ENCODE results near the gene HECTD1. TPM values are rescaled to one million over a fixed set of nuclear protein-coding genes. Genes with fewer than 3 reads are reported as not detected.
"Not testable (repeated sequence)": the region's sequence is repeated elsewhere in the genome, so short reads cannot be mapped to it uniquely, and the experiment has no call there.

Gene HECTD1
- total RNA-seq, 3 donors from 2014 or later (not counting 1 experiment from before 2014, with no cell fraction given), result 162 to 202 (median 179) TPM

DNA sequence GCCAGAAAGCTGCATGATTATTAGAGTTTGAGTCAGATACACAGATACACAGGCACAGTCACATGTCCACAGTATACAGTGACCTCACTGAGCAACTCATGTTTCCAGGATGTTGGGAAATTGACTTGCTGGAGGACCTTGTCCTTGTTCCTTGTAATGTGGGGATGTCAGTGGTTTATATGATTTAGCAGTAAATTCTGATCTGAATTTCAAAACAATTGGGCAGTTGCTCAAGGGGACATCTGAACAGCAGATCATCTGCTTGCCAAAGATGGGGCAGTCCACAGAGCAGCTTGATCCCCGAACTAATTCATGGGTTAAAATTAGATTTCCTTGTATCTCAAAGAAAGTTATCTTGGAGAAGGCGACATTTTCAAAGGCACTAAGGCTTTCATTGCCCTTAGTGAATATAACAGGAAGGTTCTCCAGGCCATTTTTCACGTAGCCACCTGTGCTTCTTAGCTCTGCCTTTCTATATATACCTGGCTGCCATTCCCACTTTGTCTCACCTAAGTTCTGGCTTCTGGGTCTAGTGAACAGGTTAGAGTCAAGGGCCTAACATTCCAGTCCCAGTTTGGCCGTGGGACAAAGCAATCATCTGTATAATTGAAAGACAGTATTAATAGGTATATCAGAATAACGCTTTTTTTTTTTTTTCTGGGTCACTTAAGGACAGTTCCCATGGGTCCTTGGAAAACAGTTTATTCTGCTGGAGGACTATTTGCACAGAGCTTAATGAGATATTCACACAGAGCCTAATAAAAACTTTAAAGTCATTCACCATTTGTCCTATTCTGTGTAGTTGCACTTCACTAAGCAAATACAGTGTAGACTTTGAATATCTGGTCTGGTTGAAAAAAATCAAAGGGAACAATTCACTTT is 116.5 kb downstream of the HECTD1 start:
- no peaks in the 10 kb centered on the region for H3K4me1 Mint-ChIP-seq

DNA sequence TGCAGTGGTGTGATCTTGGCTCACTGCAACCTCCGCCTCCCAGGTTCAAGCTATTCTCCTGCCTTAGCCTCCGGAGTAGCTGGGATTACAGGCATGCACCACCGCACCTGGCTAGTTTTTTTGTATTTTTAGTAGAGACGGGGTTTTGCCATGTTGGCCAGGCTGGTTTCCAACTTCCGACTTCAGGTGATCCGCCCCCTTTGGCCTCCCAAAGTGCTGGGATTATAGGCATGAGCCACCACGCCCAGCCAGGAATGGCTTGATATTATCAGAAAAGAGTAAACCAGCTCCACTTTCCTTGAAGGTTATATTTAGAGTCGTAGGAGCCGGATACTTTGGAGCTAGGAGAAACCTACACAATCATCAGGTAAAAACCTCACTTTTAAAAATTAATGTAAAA is 121.1 kb downstream of the HECTD1 start:
- intact Hi-C loops (cut with micrococcal nuclease); H3K4me3 ChIP-seq (ENCODE audit: low read length); ATAC-seq; H3K9me3 Mint-ChIP-seq; H3K9me3 ChIP-seq (ENCODE audit: control insufficient read depth, insufficient read depth, low read length); H3K27ac Mint-ChIP-seq; H3K4me3 Mint-ChIP-seq; H3K4me1 Mint-ChIP-seq; H3K36me3 ChIP-seq (ENCODE audit: control insufficient read depth, insufficient read depth, low read length); H3K36me3 Mint-ChIP-seq; H3K27me3 ChIP-seq (ENCODE audit: control insufficient read depth, insufficient read depth, low read length); H3K27me3 Mint-ChIP-seq (ENCODE audit: low read depth in 2 of 2); DNase-seq; H3K4me1 ChIP-seq (ENCODE audit: control insufficient read depth, insufficient read depth, low read length); H3K27ac ChIP-seq (ENCODE audit: low read length): not testable (repeated sequence)
- WGBS (ENCODE audit: insufficient coverage), result 100% methylated on average over 8 of the region's 9 CpGs

More for the DNA sequence above, 116.5 kb downstream of the HECTD1 start:
- Histone ChIP-seq H3K4me1 (ENCODE audit: control insufficient read depth, insufficient read depth, low read length) (no peaks in the 10 kb centered on the region), H3K4me3 (ENCODE audit: low read length) (no peak overlapping the region), H3K27ac (ENCODE audit: low read length) (no peak overlapping the region), H3K9me3 (ENCODE audit: control insufficient read depth, insufficient read depth, low read length) (no peaks in the 10 kb centered on the region), H3K36me3 (ENCODE audit: control insufficient read depth, insufficient read depth, low read length) (no peaks in the 10 kb centered on the region), H3K27me3 (ENCODE audit: control insufficient read depth, insufficient read depth, low read length) (no peaks in the 10 kb centered on the region)
- 93% methylated on average over 5 of the region's 5 CpGs for WGBS (ENCODE audit: insufficient coverage)
- intact Hi-C loops (cut with micrococcal nuclease), result no loop called here
- DNase-seq (no peak), ATAC-seq (no peak)
- no peaks in the 10 kb centered on the region for H3K9me3 Mint-ChIP-seq
- no peaks in the 10 kb centered on the region for H3K36me3 Mint-ChIP-seq
- no peak overlapping the region for H3K4me3 Mint-ChIP-seq
- no peaks in the 10 kb centered on the region for H3K27me3 Mint-ChIP-seq (ENCODE audit: low read depth in 2 of 2)
- H3K27ac Mint-ChIP-seq, result no peak overlapping the region
- TF ChIP-seq, protein P1, sequence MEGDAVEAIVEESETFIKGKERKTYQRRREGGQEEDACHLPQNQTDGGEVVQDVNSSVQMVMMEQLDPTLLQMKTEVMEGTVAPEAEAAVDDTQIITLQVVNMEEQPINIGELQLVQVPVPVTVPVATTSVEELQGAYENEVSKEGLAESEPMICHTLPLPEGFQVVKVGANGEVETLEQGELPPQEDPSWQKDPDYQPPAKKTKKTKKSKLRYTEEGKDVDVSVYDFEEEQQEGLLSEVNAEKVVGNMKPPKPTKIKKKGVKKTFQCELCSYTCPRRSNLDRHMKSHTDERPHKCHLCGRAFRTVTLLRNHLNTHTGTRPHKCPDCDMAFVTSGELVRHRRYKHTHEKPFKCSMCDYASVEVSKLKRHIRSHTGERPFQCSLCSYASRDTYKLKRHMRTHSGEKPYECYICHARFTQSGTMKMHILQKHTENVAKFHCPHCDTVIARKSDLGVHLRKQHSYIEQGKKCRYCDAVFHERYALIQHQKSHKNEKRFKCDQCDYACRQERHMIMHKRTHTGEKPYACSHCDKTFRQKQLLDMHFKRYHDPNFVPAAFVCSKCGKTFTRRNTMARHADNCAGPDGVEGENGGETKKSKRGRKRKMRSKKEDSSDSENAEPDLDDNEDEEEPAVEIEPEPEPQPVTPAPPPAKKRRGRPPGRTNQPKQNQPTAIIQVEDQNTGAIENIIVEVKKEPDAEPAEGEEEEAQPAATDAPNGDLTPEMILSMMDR (IDR thresholded peaks at IDR 0.05), result no peak

DNA sequence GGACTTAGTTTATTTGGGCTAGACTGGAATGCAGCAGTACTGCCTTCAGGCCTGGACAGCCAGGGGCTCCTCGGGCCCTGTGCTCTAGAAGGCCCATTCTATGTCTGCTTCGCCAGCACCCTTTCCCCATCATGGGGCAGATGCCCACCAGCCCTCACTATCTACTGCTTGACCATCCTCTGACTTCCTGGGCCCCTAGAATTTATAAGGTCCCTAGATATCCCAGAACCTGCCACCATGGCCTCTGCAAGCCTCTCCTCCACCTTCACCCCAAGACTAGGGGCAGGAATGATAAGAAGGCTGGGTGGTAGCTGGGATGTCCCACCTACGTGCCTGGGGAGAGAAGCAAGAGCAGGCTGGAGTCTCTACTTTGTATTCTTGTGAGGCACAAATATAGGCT is 122.6 kb downstream of the HECTD1 start:
- Mint-ChIP-seq H3K27ac (no peak overlapping the region), H3K9me3 (no peaks in the 10 kb centered on the region), H3K27me3 (ENCODE audit: low read depth in 2 of 2) (no peaks in the 10 kb centered on the region), H3K4me1 (no peaks in the 10 kb centered on the region), H3K4me3 (no peak overlapping the region), H3K36me3 (no peaks in the 10 kb centered on the region)
- Histone ChIP-seq H3K4me1 (ENCODE audit: control insufficient read depth, insufficient read depth, low read length) (no peaks in the 10 kb centered on the region), H3K27me3 (ENCODE audit: control insufficient read depth, insufficient read depth, low read length) (no peaks in the 10 kb centered on the region), H3K36me3 (ENCODE audit: control insufficient read depth, insufficient read depth, low read length) (peaks cover 8% of the 10 kb centered on the region), H3K9me3 (ENCODE audit: control insufficient read depth, insufficient read depth, low read length) (no peaks in the 10 kb centered on the region), H3K27ac (ENCODE audit: low read length) (no peak overlapping the region), H3K4me3 (ENCODE audit: low read length) (no peak overlapping the region)
- intact Hi-C loops (cut with micrococcal nuclease), result no loop called here
- ATAC-seq (no peak), DNase-seq (no peak)
- TF ChIP-seq, protein P1 (IDR thresholded peaks at IDR 0.05), result no peak
- WGBS (ENCODE audit: insufficient coverage), result 98% methylated on average over 3 of the region's 3 CpGs

DNA sequence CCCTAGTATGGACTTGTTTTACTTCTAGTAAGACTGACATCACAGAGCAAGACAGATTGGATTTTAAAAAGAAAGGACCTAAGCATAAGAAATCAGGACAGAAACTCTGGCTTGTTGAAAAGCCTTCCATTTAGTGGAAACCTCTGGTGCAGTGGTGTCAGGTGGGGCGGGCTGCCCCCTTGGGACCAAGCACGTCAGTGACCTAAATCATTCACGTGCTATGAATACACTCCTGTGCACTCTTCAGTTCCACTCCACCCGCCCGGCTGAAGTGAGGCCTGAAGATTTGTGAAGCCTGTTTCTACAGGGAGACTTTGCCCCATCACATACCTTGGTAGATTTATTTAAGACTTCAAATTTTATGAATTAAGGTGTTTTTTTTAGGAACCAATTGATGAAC is 123.2 kb downstream of the HECTD1 start:
- Histone ChIP-seq H3K27ac (ENCODE audit: low read length) (no peak overlapping the region), H3K4me1 (ENCODE audit: control insufficient read depth, insufficient read depth, low read length) (no peaks in the 10 kb centered on the region), H3K36me3 (ENCODE audit: control insufficient read depth, insufficient read depth, low read length) (peaks cover 8% of the 10 kb centered on the region), H3K9me3 (ENCODE audit: control insufficient read depth, insufficient read depth, low read length) (no peaks in the 10 kb centered on the region), H3K27me3 (ENCODE audit: control insufficient read depth, insufficient read depth, low read length) (no peaks in the 10 kb centered on the region), H3K4me3 (ENCODE audit: low read length) (no peak overlapping the region)
- intact Hi-C loops (cut with micrococcal nuclease), result loop anchor here (5.0 kb wide), 1 partner anchor 273 kb away; no protein-coding TSS in a partner anchor
- TF ChIP-seq, protein P1 (IDR thresholded peaks at IDR 0.05), result no peak
- ATAC-seq (no peak), DNase-seq (no peak)
- H3K36me3 Mint-ChIP-seq, result no peaks in the 10 kb centered on the region
- WGBS (ENCODE audit: insufficient coverage), result 77% methylated on average over 5 of the region's 5 CpGs
- no peaks in the 10 kb centered on the region for H3K4me1 Mint-ChIP-seq
- no peak overlapping the region for H3K4me3 Mint-ChIP-seq
- H3K27ac Mint-ChIP-seq, result no peak overlapping the region
- no peaks in the 10 kb centered on the region for H3K9me3 Mint-ChIP-seq
- H3K27me3 Mint-ChIP-seq (ENCODE audit: low read depth in 2 of 2), result no peaks in the 10 kb centered on the region
